ENCODE results near the gene TNIP1.

DNA sequence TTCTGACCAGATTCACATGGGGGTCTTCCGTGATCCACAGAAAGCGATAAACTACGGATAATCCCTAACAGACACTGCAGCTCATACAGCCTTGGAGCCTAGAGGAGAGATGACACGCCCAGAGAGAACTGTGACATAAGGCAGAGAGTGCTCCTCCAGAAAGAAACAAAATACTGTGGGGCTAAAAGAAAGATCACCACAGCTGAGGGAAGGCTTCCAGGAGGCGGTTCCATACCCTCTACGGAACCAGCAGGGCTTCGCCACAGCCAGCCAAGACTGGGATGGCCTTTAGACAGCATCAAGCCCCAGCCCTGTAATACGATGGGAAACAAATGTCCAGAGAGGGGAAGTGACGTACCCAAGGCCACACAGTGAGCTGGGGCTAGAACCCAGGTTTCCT is 41.2 kb downstream of the TNIP1 start:
- TF ChIP-seq CTCF (conservative IDR thresholded peaks at IDR 0.05 in 1 of 2, IDR thresholded peaks at IDR 0.05 in 1 of 2; ENCODE audit: extremely low read depth in 1 of 2, insufficient read depth in 1 of 2, low read depth in 1 of 2, low read length in 2 of 2), result no peak
- TF ChIP-seq EZH2 (IDR thresholded peaks at IDR 0.05; ENCODE audit: borderline replicate concordance, low read length), result no peak
